Measurements from ENCODE around the gene CLP1.
"Not testable (repeated sequence)": the region's sequence is repeated elsewhere in the genome, so short reads cannot be mapped to it uniquely, and the experiment has no call there.

Gene CLP1

DNA sequence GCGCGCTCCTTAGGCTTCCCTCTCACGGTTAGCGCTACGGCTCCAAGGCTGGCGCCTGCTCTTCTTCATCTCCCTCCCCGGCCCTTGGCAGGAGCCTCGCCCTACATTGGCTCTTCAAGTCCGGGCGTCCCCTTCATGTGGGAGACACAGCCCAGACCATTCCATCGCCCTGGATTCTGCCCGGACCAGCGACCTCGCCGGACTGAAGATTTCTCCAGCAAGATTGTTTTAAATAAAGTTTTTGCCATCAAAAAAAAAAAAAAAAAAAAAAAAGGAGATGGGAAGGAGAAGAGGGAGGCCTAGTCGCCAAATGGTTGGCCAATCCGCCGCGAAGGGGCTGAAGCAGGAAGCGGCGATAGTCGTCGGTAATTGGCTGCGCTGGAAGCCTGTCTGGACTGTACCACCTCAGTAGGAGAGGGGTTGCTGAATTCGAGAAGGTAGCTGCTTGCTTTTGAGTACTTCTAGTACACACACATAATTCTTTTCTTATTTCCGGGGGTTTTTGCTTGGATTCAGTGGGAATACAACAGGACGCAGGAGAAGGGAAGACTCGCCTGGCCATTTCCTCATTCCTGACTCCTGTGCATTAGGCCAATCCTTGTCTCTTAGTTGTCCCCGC lies 9.7 kb downstream of the CLP1 start:
- DNase-seq: peak; percentile 98

DNA sequence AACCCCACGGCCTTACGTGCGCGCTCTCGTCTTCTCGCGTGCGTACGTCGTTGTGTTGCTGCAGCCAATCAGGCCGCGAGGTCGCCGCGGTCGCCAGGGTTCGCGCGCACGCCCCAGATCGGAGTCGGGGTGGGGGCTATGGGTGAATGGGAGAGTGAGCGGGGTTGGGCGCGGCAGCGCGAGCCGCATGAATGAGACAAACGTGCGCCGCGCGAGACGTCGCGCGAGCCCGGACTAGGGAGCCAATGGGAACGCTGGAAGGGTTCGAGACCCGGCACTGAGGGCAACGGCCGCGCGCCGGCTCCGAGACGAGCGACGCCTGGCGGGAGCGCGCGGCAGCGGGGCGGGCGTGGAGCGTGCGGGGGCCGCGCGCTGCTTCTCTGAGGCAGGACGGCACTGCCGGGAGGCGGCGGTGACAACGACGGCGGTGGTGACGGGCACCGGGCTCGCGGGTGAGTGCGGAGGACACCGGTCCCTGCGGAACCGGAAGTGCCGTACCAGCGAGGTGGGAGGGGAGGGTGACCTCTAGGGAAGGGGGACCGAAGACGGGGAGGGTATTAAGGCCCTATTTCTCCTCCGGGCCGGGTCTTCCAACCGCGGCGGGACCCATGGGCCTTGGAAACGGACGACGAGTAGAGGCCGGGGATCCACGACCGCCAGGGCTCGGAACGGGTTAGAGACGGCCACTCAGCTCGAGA lies 10.3 kb downstream of the CLP1 start, which contains the start of gene ZDHHC5:
ZDHHC5 (plus strand) TSS at position 379 of the 698 bp plus-strand sequence. CDS start 4,977 bp downstream, outside the sequence.
- peak; percentile 98 for DNase-seq

DNA sequence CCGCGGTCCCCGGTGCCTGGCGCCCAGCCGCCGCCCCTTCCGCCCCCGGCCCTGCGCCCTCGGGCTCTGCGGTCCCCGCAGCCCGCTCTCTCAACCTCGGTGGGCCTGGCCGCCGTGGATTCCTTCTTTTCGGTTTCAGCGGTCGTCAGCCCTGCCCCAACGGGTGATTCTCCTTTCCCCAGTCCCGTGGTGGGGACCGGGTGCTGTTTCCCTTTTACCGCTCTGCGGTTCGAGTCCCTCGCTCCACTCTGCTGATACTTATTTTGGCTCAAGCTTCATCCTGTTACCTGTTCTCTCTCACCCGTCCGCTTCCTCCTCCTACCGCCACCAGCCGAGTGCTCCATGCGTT lies 10.8 kb downstream of the CLP1 start:
- peak; percentile 32 to 38 for DNase-seq

DNA sequence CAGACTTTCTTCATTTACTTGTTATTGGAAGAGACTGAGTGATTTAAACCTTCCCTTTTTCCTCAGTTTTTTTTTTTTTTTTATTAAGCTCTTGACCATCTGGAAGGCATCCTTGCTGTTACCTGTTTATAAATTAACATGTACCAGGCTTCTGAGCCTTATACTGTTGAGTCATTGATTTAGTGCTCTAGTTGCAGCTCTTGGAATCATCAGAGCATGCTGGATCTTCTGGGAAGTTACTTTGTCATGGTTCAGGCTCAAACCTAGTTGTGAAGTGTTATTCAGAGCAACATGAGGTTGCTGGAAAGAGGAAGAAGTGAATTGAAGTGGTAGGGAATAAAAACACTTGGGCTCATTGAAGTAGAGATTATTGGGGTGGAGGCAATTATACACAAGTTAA lies 16.7 kb downstream of the CLP1 start:
- no peak for DNase-seq

DNA sequence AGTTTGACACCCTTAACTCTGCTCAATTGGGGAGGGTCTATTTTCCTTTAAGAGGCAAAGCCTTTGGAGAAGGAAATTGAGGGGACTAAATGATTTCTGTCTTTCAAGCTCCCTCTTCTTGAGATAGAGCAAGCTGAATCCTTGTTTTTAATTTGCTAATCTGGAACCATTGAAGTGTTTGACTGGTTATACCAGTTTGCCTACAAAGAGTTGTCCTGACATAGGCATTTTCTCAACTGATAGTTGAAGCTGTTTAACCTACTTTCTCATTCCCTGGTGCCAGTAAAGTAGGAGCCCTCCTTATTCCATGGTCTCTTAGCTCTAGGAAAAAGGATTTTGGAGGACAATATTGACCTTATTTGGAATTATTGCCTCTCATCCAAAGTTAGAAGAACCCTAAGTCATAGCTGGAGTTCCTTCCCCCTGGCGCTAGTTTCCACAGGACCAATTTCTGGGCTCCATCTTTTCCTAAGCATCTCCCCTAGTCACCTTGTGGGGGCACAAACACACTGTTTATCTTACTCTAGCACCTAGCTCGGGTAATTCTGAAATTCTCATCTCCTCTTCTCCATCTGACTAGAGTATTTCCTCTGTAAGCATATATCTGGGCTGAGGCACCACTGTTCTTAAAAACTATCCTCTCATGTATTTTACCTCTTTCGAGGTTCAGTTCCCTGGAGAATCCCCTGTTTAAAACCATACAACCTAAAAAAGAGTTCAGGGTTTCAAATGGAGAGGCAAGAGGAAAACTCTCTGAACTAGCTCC lies 17.8 kb downstream of the CLP1 start:
- no peak for DNase-seq

DNA sequence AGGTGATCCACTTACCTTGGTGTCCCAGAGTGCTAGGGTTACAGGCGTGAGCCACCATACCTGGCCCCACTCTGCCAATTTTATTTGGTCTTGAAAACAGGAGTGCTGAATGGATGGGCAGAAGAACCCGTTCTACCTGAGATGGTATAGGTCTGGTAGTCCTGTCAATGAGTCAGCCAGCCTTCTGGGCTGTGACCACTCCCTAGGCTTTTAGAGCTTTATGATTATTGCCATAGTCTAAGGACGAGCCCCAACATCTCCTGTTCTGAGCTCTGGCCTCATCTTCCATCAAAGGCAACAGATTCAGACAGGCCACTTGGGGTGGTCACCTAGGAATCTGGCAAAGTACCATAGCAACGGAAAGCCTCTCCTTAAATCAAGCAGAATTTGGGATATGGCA lies 21.8 kb downstream of the CLP1 start:
- no peak for DNase-seq

DNA sequence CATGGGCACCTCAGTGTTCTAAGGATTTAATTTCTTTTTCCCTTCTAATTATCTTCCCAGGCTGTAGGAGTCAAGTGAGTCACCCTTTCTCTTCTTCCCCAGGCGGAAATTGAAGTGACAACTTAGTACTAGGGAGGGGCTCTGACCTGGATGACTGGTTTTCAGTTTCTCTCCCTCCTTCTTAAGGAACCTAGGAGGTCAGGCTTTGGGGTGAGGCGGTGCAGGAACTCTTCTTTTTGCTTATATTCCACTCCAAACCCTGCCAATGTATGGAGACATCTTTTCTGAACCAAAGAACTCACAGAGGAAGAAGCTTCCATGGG lies 23.0 kb downstream of the CLP1 start:
- DNase-seq: no peak

DNA sequence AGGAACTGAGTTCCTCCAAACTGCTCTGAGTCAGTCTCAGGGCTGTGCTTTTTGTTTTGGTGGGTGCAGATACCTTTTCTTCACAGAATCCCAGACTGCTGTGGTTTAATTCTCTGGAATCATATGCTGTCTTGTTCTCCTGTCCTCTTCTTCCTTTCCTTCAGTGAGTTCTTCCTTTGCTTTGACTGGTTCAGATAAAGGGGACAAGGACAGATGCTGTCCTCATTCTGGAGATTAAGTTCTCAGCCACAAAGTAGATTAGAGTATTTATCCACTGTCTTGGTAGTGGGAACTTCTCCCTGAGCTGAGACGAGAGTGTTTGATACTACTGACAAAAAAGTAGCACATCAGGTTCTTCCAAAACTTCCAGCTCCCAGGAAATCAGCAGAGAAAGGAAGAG lies 23.6 kb downstream of the CLP1 start:
- no peak for DNase-seq

DNA sequence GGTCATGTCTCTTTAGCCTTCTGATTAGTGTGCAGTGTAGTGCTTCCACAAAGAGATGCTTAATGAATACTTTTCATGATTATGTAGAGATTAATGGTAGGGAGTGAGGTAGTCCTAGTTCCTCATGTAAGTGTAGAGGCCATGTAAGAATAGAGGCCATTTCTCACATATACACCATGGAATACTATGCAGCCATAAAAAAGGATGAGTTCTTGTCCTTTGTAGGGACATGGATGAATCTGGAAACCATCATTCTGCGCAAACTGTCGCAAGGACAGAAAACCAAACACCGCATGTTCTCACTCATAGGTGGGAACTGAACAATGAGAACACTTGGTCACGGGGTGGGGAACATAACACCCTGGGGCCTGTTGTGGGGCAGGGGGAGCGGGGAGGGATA lies 32.9 kb downstream of the CLP1 start:
- not testable (repeated sequence) for DNase-seq

DNA sequence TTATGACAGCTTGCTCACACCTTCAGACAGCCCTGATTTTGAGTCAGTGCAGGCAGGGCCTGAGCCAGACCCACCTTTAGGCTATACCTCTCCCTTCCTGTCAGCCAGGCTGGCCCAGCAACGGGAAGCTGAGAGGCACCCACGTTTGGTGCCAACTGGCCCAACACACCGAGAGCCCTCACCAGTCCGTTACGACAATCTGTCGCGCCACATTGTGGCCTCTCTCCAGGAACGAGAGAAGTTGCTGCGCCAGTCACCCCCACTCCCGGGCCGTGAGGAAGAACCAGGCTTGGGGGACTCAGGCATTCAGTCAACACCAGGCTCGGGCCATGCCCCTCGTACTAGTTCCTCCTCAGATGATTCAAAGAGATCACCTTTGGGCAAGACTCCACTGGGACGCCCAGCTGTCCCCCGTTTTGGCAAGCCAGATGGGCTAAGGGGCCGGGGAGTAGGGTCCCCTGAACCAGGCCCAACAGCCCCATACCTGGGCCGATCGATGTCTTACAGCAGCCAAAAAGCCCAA lies 41.3 kb downstream of the CLP1 start:
- no peak for DNase-seq

DNA sequence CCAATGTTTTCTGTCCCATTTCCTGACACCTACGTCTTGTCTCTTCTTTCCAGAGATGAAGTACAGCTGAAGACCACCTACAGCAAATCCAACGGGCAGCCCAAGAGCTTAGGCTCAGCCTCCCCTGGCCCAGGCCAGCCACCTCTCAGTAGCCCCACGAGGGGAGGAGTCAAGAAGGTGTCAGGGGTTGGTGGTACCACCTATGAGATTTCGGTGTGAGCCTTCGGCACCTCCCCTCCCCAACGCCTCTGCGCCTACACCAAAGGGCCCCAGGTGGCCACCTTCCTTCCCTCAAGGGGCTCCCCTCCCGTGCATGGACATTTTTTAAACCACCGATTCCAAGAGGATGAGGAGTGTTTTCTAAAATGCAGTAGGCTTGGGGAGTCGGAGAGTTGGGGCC lies 42.3 kb downstream of the CLP1 start:
- no peak for DNase-seq

DNA sequence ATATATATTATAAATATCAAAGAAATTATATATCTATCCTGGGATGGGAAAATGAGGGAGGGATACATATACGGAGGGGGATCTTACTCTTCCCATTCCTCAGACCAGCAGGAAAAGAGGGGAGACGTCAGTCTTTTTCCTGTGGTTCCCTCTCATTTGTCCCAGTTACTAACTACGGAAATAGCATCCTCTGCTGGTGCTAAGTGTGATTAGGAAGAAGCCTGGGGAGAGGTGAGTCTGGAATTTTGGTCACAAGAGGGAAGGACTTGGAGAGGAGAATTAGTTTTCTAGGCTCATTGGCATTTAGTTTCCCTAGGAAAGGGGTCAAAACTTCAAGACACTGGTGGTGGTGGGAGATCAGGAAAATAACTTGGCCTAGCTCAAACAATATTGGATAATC lies 42.9 kb downstream of the CLP1 start:
- DNase-seq: no peak

DNA sequence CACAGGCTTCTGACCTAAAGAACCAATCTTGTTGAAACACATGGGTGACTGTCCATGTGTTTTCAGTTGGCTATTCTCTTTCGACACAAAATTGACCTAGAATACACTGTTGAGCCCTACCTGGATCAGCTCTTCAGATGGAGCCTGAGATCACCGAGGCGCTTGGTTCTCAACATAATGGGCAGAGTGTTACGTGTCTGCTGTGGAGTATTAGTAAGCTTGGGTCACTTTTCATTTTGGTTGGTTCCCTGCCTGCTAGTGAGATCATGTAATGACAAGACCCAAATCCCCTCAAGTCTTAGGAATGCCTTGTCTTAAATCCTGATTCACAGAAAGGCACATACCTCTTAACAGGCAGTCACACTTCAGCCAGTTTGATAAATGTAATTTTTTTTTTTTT lies 45.8 kb downstream of the CLP1 start:
- DNase-seq: no peak

DNA sequence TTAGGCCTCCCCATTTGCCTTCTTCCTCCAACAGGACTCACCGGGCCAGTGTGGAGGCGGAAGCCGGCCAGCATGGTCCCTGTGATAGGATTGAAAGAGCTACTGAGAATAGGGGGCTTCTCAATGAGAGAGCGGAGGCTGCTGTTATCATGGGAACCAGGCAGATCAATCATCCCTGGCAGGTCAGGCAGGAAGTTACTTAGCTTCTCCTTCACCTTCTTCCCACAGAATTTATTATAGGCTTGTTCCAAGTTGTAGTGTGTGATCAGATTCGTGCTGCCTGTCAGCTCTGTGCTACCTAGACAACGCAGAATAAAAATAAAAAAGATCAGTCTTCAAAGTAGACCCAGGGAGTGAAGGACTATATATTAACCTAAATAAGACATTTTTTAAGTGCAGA lies 47.4 kb downstream of the CLP1 start:
- no peak for DNase-seq

DNA sequence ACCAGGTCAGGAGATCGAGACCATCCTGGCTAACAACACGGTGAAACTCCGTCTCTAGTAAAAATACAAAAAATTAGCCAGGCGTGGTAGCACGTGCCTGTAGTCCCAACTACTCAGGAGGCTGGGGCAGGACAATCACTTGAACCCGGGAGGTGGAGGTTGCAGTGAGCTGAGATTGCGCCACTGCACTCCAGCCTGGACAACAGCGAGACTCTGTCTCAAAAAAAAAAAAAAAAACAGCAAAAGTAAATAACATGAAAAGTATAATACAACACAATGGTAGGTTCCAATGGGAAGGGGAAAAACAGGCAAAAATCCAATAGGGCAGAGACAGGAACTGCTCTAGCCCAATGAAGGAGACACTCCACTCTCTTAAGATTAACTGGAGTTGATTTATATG lies 47.9 kb downstream of the CLP1 start:
- DNase-seq: not testable (repeated sequence)

DNA sequence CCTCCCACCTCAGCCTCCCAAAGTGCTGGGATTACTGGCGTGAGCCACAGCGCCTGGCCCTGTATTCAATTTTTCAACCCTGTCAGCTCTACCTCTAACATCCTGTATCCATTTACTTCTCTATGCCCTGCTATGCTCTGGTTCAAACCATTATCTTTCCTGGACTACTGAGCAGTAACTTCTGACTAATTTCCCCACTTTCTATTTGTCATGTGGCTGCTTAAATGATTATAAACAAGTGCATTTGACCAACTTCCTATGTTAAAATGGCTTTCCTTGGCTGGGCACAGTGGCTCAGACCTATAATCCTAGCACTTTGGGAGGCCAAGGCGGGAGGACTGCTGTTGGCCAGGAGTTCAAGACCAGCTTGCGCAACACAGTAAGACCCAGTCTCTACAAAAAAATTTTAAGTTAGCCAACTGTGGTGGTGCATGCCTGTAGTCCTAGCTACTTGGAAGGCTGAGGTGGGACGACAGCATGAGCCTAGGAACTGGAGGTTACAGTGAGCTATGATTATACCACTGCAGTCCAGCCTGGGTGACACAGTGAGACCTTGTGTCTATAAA lies 52.3 kb downstream of the CLP1 start:
- no peak for DNase-seq

Measured in Kasumi-1 (cell line).